Measurements from ENCODE around the gene MFAP1.
A peak's percentile ranks its signal among the peaks of the same experiment; 100 is the strongest.
"Not testable (repeated sequence)": the region's sequence is repeated elsewhere in the genome, so short reads cannot be mapped to it uniquely, and the experiment has no call there.

The MFAP1 gene

DNA sequence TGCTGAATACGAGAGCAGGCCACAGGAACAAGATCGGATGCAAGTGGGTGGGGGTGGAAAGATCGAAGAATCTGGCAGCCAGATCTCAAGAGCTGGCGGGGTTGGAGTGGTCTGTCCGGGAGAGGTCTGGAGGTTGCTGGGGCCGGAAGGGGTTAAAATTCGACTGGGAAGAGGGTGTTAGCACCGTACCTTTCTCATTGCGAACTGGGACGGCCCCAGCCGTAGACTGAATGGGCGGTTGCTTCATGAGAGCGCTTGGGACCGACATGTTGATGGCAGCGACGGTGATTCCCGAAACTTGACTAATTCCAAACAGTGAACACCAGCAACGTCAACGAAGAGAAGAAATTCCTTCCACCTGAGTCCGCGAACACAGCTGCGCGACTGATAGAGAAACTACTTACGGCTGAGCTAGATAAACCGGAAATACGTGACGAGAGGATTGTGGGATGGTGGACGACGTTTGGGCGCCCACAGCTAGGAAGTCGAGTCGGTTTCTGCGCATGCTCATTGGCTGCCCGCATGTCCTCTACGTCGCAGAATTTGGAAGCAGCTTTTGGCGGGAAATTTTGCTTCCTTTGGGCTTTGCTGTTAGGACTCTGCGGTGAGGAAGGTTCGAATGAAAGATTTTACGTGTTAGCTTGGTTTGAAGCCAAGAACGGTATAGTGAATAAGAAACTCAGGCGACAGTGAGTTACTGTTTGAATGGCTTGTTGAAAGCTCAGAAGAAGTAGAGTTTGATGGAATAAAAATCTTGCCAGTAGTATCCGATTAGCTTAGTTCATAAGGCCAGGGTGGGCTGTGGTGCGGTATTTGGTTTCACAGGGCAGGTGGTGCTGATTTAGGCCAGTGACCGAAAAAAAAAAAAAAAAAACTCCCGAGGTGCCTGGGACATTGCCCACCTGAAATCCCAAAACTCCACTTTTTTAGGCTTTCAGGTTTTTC lies at the start of gene MFAP1:
TSS of gene MFAP1 (minus strand) at position 389 of the 945 bp plus-strand sequence. CDS start at position 268, 121 bp downstream.
- peak; percentile 96 for DNase-seq

DNA sequence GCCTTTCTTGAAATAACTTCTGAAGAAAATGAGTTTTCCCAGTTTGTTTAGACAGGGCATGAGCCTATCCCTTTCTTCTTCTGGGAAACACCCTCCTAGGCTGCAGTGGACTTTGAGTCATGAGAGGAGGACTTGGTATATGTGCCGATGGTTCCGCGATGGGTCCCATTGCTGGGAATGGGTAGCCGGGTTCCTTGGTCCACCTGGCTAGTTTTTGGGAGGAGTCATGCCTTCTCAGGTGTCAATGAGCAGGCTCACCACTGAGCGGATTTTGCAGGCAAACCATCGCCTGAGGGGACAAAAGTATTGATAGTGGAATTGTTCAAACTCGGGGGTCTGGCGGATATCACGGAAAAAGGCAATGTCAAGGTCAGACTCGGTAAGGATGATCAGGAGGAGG lies 49.2 kb upstream of the MFAP1 start:
- no peak for DNase-seq

DNA sequence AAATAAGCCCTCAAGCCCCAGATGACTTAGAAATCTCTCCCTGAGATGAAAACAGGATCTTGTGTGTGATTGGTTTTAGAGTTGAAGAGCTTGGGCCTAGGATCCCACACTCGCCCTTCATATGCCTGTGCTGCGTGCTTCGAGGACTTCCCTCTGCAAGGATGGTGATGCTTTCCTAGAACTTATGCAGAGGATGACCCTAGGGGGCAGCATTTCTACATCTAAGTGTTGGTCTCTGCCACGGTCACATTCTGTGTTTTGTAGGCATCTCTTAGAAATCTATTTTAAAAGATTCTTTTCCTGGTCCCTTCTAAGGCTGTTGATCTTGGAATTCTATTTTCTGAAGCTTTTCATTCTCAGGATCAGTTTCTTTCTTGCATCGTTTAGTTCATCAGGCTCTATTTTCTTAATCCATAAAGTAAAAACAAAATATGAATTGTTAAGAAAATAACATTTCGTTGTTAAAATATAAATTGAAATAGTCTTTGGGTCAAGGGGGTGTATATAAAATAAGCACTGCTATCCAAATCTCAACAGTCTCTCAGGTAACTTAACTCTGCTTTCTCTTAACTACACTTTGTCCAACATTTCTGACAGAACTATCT lies 48.0 kb upstream of the MFAP1 start:
- peak; percentile 25 for DNase-seq

GRCh38 chr15:43871835-43872234 lies 47.3 kb upstream of the MFAP1 start:
- no peak for DNase-seq

GRCh38 chr15:43868406-43868805 lies 43.9 kb upstream of the MFAP1 start:
- no peak for DNase-seq

- no peak for DNase-seq
Measured at GRCh38 chr15:43867096-43867495, 42.6 kb upstream of the MFAP1 start.

DNA sequence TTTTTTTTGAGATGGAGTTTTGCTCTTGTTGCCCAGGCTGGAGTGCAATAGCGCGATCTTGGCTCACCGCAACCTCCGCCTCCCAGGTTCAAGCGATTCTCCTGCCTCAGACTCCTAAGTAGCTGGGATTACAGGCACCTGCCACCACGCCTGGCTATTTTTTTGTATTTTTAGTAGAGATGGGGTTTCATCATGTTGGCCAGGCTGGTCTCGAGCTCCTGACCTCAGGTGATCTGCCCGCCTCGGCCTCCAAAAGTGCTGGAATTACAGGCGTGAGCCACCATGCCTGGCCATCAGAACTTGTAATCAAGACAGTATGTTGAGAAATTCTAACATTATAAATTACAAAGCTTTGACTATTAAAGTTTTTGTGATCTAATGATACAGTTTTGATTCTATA lies 42.1 kb upstream of the MFAP1 start:
- DNase-seq: not testable (repeated sequence)

DNA sequence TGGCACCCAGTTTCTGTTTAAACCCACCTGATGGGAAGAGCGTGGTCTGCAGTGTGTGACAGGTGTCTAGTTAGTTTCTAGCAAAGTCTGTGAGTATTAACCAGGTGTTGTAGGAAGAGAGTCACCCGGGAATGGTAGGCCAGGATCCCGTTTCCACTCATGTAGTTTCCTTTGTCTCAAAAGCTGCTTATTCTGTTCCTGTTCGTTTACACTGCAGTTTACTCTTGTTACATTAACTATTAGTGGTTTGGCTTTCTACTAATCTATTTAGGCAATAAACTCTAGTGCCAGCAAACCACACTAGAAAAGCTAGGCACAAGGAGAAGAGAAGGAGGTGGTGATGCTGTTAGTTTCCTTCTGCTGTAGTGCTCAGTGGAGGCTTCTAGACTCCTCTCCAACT lies 35.1 kb upstream of the MFAP1 start:
- no peak for DNase-seq

DNA sequence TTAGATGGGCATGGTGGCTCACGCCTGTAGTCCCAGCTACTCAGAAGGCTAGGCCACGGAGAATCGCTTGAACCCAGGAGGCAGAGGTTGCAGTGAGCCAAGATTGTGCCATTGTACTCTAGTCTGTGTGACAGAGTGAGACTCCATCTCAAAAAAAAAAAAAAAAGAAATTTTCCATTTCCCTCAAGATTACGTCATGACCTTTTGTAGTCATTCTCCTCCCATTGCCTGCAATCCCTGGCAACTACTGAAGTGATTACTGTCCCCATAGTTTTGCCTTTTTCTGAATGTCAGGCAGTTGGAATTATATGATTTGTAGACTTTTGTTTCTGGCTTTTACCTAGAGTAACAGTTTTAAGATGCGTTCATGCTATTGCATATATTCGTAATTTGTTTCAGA lies 30.3 kb upstream of the MFAP1 start:
- DNase-seq: no peak

GRCh38 chr15:43852607-43853006 lies 28.1 kb upstream of the MFAP1 start:
- no peak for DNase-seq

GRCh38 chr15:43851251-43851650 lies 26.8 kb upstream of the MFAP1 start:
- no peak for DNase-seq

GRCh38 chr15:43845421-43845820 lies 20.9 kb upstream of the MFAP1 start:
- DNase-seq: no peak

- not testable (repeated sequence) for DNase-seq
Measured at GRCh38 chr15:43832485-43832884, 8.0 kb upstream of the MFAP1 start.

- not testable (repeated sequence) for DNase-seq
Measured at GRCh38 chr15:43831519-43832052, 7.1 kb upstream of the MFAP1 start.

GRCh38 chr15:43830691-43831275 lies 6.3 kb upstream of the MFAP1 start:
- not testable (repeated sequence) for DNase-seq

DNA sequence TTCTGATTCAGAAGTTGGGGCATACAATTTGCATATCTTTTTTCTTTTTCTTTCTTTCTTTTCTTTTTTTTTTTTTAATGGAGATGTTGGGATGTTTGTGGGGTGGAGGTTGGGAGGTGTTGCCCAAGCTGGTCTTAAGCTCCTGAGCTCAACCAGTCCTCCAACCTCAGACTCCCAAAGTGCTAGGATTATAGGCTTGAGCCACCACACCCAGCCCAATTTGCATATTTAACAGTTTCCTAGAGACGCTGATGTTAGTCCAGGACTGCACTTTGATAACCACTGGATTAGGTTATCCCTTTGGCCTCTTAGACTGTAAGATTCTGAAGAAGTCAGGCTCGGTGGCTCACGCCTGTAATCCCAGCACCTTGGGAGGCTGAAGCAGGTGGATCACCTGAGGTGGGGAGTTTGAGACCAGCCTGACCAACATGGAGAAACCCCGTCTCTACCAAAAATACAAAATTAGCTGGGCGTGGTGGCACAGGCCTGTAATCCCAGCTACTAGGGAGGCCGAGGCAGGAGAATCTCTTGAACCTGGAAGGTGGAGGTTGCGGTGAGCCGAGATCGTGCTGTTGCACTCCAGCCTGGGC lies 5.6 kb upstream of the MFAP1 start:
- DNase-seq: not testable (repeated sequence)

DNA sequence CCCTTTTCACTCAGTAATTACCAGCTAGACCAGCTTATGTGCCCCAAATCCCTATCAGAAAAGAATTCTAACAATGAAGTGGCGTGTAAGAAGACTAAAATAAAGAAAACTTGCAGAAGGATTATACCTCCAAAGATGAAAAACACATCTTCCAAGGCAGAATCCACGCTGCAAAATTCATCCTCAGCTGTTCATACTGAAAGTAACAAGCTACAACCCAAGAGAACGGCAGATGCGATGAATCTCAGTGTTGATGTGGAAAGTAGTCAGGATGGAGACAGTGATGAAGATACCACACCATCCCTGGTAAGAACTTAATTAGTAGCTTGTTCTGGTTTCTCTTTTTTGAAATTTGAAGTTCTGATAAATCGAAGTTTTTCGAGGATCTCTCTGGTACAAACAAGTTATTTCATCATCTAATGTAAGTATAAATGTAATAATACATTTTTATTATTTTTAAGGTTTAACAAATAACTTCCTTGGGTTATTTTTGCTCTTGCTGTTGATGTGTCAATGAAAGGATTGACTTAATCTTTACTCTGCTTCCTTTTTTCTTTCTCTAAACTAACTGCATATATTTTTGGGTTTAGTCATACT lies 3.7 kb upstream of the MFAP1 start:
- peak; percentile 69 for DNase-seq

DNA sequence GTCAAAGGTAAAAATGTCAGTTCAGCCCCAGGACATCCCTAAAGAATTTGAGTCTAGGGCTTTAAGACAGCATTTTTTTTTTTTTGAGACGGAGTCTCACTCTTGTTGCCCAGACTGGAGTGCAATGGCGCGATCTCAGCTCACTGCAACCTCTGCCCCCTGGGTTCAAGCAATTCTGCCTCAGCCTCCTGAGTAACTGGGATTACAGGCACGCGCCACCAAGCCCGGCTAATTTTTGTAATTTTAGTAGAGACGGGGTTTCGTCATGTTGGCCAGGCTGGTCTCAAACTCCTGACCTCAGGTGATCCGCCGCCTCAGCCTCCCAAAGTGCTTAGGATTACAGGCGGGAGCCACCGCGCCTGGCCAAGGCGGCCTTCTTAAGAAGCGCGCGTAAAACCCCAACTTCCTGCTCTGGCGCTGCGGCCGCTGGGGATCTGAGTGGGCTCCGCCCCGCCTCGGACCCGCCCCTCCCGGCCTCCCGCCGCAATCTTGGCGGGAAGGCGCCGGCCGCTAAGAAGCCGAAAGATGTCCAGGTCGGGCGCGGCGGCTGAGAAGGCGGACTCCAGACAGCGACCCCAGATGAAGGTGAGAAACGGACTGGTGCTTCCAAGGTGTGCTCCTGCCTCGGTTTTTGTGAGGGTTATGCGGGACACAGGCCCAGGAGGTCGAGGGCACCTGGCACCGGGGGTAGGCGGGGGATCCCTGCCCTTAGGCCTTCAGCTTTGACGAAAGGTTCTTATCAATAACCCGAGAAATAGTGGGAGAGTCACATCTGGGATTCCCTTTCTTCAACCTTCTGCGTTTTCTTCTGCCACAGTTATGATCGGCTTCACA lies 2.2 kb upstream of the MFAP1 start, which contains the start of gene WDR76:
TSS of gene WDR76 (plus strand) at position 495 of the 834 bp plus-strand sequence. CDS start at position 526, 31 bp downstream.
- peak; percentile 91 for DNase-seq

DNA sequence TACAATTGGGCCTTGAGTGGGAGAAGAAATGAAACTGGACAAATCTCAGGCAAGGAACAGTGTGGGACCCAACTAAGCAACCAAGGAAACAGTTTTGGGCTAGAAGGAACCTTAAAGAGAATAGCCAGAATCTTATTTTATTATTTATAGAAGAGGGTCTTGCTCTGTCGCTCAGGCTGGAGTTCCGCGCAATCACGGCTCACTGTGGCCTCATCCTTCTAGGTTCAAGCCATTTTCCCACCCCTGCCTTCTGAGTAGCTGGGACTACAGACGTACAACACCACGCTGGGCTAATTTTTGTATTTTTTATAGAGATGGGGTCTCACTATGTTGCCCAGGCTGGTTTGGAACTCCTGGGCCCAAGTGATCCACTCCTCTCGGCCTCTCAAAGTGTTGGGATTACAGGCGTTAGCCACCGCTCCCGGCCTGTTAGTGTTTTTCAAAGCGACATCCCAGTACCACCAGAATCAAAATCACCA lies 1.6 kb upstream of the MFAP1 start:
- DNase-seq: no peak

- DNase-seq: not testable (repeated sequence)
Measured at GRCh38 chr15:43825305-43825704, 815 bp upstream of the MFAP1 start.

- DNase-seq: no peak
Measured at GRCh38 chr15:43821505-43821904, 3.0 kb downstream of the MFAP1 start.

Measured in activated CD4-positive, alpha-beta T cell treated with anti-CD3 and anti-CD28 coated beads, Interleukin-2, amount 50 U/mL, for 16 hours (primary cell).